SK-N-SH treated with all-trans-retinoic acid at 6 μM for 48 hours (cell line): Measurements from ENCODE around the gene KCNMA1.

Experiments used
- ATAC-seq: fragments of 200-7000 bp; cut with Tn5 transposase; 3 replicates; pipeline ENCODE4 v1.9.1; 2020; ENCODE audit warnings: mild to moderate bottlenecking, moderate library complexity
- ARNTL ChIP-seq: fragments of 450-650 bp; formaldehyde crosslinking; IDR thresholded peaks from 2 replicates; pipeline ENCODE4 v1.5.0; 2020; ENCODE audit warnings: low read depth, mild to moderate bottlenecking, moderate library complexity, borderline replicate concordance
- BACH2 ChIP-seq: fragments of 250-450 bp; sonication (Bioruptor Pico); IDR thresholded peaks from 2 replicates; pipeline ENCODE4 v1.9.0; 2021; ENCODE audit warnings: mild to moderate bottlenecking, borderline replicate concordance
- CSDC2 ChIP-seq: fragments of 250-450 bp; sonication (Bioruptor Pico); IDR thresholded peaks from 2 replicates; pipeline ENCODE4 v1.5.0; 2020; ENCODE audit warnings: mild to moderate bottlenecking, moderate library complexity
- CSRNP3 ChIP-seq: fragments of 250-450 bp; sonication (Bioruptor Pico); IDR thresholded peaks from 2 replicates; pipeline ENCODE4 v1.5.1; 2021; ENCODE audit warnings: mild to moderate bottlenecking, moderate library complexity
- ESRRG ChIP-seq: fragments of 250-450 bp; sonication (Bioruptor Pico); IDR thresholded peaks from 2 replicates; pipeline ENCODE4 v1.6.1; 2021; ENCODE audit warnings: mild to moderate bottlenecking
- GLIS3 ChIP-seq: fragments of 250-450 bp; sonication (Bioruptor Pico); IDR thresholded peaks from 2 replicates; pipeline ENCODE4 v1.5.0; 2020; ENCODE audit warnings: mild to moderate bottlenecking, moderate library complexity
- ISL1 ChIP-seq: fragments of 250-450 bp; sonication (Bioruptor Pico); IDR thresholded peaks from 2 replicates; pipeline ENCODE4 v2.1.2; 2022; ENCODE audit warnings: mild to moderate bottlenecking, moderate library complexity
- OSR1 ChIP-seq: fragments of 250-450 bp; sonication (Bioruptor Pico); IDR thresholded peaks from 2 replicates; pipeline ENCODE4 v1.8.0; 2022; ENCODE audit warnings: moderate library complexity, mild to moderate bottlenecking, inconsistent platforms
- PATZ1 ChIP-seq: fragments of 250-450 bp; sonication (Bioruptor Pico); IDR thresholded peaks from 2 replicates; pipeline ENCODE4 v1.8.0; 2020; ENCODE audit warnings: mild to moderate bottlenecking, moderate library complexity, borderline replicate concordance
- RARB ChIP-seq: fragments of 250-450 bp; sonication (Bioruptor Pico); IDR thresholded peaks from 2 replicates; pipeline ENCODE4 v1.8.0; 2021; ENCODE audit warnings: mild to moderate bottlenecking, moderate library complexity
- TCF4 ChIP-seq: fragments of 250-450 bp; sonication (Bioruptor Pico); IDR thresholded peaks from 2 replicates; pipeline ENCODE4 v1.8.0; 2021; ENCODE audit warnings: mild to moderate bottlenecking, moderate library complexity, borderline replicate concordance
- TOX ChIP-seq: fragments of 250-450 bp; sonication (Bioruptor Pico); IDR thresholded peaks from 2 replicates; pipeline ENCODE4 v1.8.0; 2021; ENCODE audit warnings: mild to moderate bottlenecking, moderate library complexity, borderline replicate concordance
- ZFP3 ChIP-seq: fragments of 250-450 bp; sonication (Bioruptor Pico); IDR thresholded peaks from 2 replicates; pipeline ENCODE4 v1.5.0; 2020; ENCODE audit warnings: mild to moderate bottlenecking, moderate library complexity
- ZFP30 ChIP-seq: fragments of 450-650 bp; formaldehyde crosslinking; IDR thresholded peaks from 2 replicates; pipeline ENCODE4 v1.5.0; 2022; ENCODE audit warnings: mild to moderate bottlenecking, moderate library complexity
- ZNF565 ChIP-seq: fragments of 450-650 bp; formaldehyde crosslinking; conservative IDR thresholded peaks from 2 replicates; pipeline ENCODE4 v1.5.0; 2020; ENCODE audit warnings: low read depth, mild to moderate bottlenecking, moderate library complexity
- ZNF70 ChIP-seq: fragments of 450-650 bp; formaldehyde crosslinking; IDR thresholded peaks from 2 replicates; pipeline ENCODE4 v1.5.0; 2020; ENCODE audit warnings: mild to moderate bottlenecking, moderate library complexity
- ZNF8 ChIP-seq: fragments of 450-650 bp; formaldehyde crosslinking; IDR thresholded peaks from 2 replicates; pipeline ENCODE4 v1.5.0; 2020; ENCODE audit warnings: mild to moderate bottlenecking, moderate library complexity
- TF ChIP-seq, protein P1 (sequence below): fragments of 250-450 bp; sonication (Bioruptor Pico); IDR thresholded peaks from 2 replicates; pipeline ENCODE4 v1.8.0; 2021; ENCODE audit warnings: low read depth, mild to moderate bottlenecking, moderate library complexity, borderline replicate concordance
- TF ChIP-seq, protein P2 (sequence below): fragments of 250-450 bp; sonication (Bioruptor Pico); IDR thresholded peaks from 2 replicates; pipeline ENCODE4 v1.5.0; 2020; ENCODE audit warnings: mild to moderate bottlenecking, moderate library complexity
- TF ChIP-seq, protein P3 (sequence below): fragments of 250-450 bp; sonication (Bioruptor Pico); IDR thresholded peaks from 2 replicates; pipeline ENCODE4 v1.5.1; 2020; ENCODE audit warnings: low read depth, mild to moderate bottlenecking, moderate library complexity

Gene KCNMA1

DNA sequence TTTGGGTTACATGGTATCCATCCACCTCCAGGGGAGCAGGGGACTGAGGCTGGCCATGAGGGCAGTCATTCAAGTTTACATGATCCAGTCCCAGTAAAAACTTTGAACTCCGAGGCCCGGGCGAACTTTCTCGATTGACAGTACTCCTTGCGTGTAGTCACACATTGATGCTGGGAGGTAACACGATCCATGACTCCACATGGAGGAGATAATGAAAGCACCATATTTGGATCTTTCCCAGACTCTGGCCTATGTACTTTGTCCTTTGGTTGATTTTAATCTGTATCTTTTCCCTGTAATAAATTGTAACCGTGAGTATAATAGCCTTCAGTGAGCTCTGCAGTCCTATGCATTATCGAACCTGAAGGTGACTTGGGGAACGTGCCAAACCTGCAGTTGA, 401.6 kb downstream of the KCNMA1 start (continued):
- no peak for TF ChIP-seq CSRNP3 (CRISPR knock-in tag)
- TF ChIP-seq ARNTL: no peak
- no peak for TF ChIP-seq RARB (CRISPR knock-in tag)
- no peak for TF ChIP-seq ZNF8 (CRISPR knock-in tag)
- TF ChIP-seq TCF4 (CRISPR knock-in tag): no peak
- TF ChIP-seq TOX: no peak
- no peak for TF ChIP-seq ISL1
- TF ChIP-seq, protein P1, sequence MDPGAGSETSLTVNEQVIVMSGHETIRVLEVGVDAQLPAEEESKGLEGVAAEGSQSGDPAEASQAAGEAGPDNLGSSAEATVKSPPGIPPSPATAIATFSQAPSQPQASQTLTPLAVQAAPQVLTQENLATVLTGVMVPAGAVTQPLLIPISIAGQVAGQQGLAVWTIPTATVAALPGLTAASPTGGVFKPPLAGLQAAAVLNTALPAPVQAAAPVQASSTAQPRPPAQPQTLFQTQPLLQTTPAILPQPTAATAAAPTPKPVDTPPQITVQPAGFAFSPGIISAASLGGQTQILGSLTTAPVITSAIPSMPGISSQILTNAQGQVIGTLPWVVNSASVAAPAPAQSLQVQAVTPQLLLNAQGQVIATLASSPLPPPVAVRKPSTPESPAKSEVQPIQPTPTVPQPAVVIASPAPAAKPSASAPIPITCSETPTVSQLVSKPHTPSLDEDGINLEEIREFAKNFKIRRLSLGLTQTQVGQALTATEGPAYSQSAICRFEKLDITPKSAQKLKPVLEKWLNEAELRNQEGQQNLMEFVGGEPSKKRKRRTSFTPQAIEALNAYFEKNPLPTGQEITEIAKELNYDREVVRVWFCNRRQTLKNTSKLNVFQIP (CRISPR knock-in tag): no peak
- no peak for TF ChIP-seq CSDC2 (CRISPR knock-in tag)

- no peak for ATAC-seq
- TF ChIP-seq PATZ1 (CRISPR knock-in tag): no peak
- TF ChIP-seq OSR1 (CRISPR knock-in tag): no peak
- no peak for TF ChIP-seq ZNF8 (CRISPR knock-in tag)
- no peak for TF ChIP-seq ESRRG (CRISPR knock-in tag)
- TF ChIP-seq, protein P2, sequence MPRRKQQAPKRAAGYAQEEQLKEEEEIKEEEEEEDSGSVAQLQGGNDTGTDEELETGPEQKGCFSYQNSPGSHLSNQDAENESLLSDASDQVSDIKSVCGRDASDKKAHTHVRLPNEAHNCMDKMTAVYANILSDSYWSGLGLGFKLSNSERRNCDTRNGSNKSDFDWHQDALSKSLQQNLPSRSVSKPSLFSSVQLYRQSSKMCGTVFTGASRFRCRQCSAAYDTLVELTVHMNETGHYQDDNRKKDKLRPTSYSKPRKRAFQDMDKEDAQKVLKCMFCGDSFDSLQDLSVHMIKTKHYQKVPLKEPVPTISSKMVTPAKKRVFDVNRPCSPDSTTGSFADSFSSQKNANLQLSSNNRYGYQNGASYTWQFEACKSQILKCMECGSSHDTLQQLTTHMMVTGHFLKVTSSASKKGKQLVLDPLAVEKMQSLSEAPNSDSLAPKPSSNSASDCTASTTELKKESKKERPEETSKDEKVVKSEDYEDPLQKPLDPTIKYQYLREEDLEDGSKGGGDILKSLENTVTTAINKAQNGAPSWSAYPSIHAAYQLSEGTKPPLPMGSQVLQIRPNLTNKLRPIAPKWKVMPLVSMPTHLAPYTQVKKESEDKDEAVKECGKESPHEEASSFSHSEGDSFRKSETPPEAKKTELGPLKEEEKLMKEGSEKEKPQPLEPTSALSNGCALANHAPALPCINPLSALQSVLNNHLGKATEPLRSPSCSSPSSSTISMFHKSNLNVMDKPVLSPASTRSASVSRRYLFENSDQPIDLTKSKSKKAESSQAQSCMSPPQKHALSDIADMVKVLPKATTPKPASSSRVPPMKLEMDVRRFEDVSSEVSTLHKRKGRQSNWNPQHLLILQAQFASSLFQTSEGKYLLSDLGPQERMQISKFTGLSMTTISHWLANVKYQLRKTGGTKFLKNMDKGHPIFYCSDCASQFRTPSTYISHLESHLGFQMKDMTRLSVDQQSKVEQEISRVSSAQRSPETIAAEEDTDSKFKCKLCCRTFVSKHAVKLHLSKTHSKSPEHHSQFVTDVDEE (CRISPR knock-in tag): no peak
- no peak for TF ChIP-seq TCF4 (CRISPR knock-in tag)
- TF ChIP-seq ZFP30 (CRISPR knock-in tag): no peak
- TF ChIP-seq ZNF565: no peak
- TF ChIP-seq, protein P1 (CRISPR knock-in tag): no peak
- TF ChIP-seq, protein P3, sequence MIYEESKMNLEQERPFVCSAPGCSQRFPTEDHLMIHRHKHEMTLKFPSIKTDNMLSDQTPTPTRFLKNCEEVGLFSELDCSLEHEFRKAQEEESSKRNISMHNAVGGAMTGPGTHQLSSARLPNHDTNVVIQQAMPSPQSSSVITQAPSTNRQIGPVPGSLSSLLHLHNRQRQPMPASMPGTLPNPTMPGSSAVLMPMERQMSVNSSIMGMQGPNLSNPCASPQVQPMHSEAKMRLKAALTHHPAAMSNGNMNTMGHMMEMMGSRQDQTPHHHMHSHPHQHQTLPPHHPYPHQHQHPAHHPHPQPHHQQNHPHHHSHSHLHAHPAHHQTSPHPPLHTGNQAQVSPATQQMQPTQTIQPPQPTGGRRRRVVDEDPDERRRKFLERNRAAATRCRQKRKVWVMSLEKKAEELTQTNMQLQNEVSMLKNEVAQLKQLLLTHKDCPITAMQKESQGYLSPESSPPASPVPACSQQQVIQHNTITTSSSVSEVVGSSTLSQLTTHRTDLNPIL: no peak
- no peak for TF ChIP-seq ZNF70 (CRISPR knock-in tag)
- no peak for TF ChIP-seq GLIS3 (CRISPR knock-in tag)
- TF ChIP-seq ARNTL: no peak
- no peak for TF ChIP-seq ZFP3 (CRISPR knock-in tag)
- TF ChIP-seq TOX: no peak
- TF ChIP-seq BACH2: no peak
Measured at GRCh38 chr10:77234599-77234998, 403.0 kb downstream of the KCNMA1 start.

DNA sequence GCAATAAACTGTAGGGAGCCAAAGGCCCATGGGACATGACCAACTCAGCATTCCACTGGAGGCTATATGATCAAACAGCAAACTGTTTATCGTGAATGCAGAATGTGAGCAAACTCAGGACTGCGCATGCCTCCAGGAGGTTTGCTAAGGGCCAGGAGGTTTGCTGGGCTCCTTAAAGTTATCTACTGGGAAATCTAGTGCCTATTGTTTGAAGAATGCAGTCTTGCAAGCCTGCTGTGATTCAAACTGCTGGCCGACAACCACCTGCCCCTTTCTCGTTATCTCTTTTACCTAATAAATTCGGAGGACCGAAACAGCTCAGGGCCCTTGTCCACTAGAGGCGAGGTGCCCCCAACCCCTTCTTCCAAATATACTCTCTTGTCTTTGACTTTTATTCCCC, 404.1 kb downstream of the KCNMA1 start:
- TF ChIP-seq BACH2 (no peak), PATZ1 (CRISPR knock-in tag) (no peak), CSDC2 (CRISPR knock-in tag) (no peak), ESRRG (CRISPR knock-in tag) (no peak), TCF4 (CRISPR knock-in tag) (no peak)
- TF ChIP-seq, protein P1 (CRISPR knock-in tag): no peak
- TF ChIP-seq, protein P2 (CRISPR knock-in tag): no peak
- no peak for ATAC-seq
